GM12878 (cell line): Measurements from ENCODE around the gene LRRC2. TPM values are rescaled to one million over a fixed set of nuclear protein-coding genes. Genes with fewer than 3 reads are reported as not detected.

ENCODE experiments used
- ATAC-seq: fragments of 200-7000 bp; cut with Tn5 transposase; 3 replicates; pipeline ENCODE4 v1.9.1; 2020; ENCODE audit warnings: mild to moderate bottlenecking, moderate library complexity
- BruUV-seq: library from RNA; stranded (reverse); fragments of 400-500 nt; replicated peaks from 2 replicates; lab custom pipeline; 2021; lab: Mats Ljungman, UMichigan
- CTCF ChIA-PET: fragments of 300-600 bp; sonication (Branson Sonifier 250); formaldehyde crosslinking; extraction: SDS; loops from one replicate; lab custom pipeline; 2021; ENCODE audit warnings: inconsistent platforms; lab: Yijun Ruan, JAX
- POLR2A ChIA-PET: fragments of 350-600 bp; formaldehyde crosslinking; extraction: SDS; loops from one replicate; lab custom pipeline; 2021; ENCODE audit warnings: inconsistent platforms; lab: Charles Lee
- RAD21 ChIA-PET: fragments of 300-600 bp; sonication (Branson Sonifier 250); formaldehyde crosslinking; loops from one replicate; lab custom pipeline; 2023; ENCODE audit warnings: antibody characterized with exemption; ENCODE audit not compliant: unreplicated experiment; lab: Charles Lee
- SMC1A ChIA-PET: fragments of 300-600 bp; sonication (Branson Sonifier 250); formaldehyde crosslinking; loops from one replicate; lab custom pipeline; 2023; ENCODE audit not compliant: unreplicated experiment, uncharacterized antibody; lab: Charles Lee
- DNase-seq: peaks from one replicate; pipeline ENCODE4 v3.0.0-alpha.2; 2011; ENCODE audit warnings: low read depth, low spot score
- FAIRE-seq: peaks from 3 replicates; lab custom pipeline; 2011; peaks lifted over from hg19 to GRCh38; lab: Jason Lieb, UNC
- H2AFZ ChIP-seq: 2 replicates; pipeline ENCODE4 v1.6.0; 2011; ENCODE audit warnings: low read depth, low read length, control low read depth; ENCODE audit not compliant: control insufficient read depth
- H3K27ac ChIP-seq: 2 replicates; pipeline ENCODE4 v1.5.1; 2011; ENCODE audit warnings: control low read depth; ENCODE audit not compliant: control insufficient read depth, insufficient read depth
- H3K27me3 ChIP-seq, 2 experiments: replicated peaks in 1 of 2; 2 replicates each; pipeline versions ENCODE4 v1.6.0 to v1.6.1; 2011; ENCODE audit warnings: low read length in 1 of 2; ENCODE audit not compliant: control insufficient read depth in 2 of 2, insufficient read depth in 2 of 2
- H3K36me3 ChIP-seq, 2 experiments: 2 replicates each; pipeline ENCODE4 v1.5.1; 2011; ENCODE audit warnings: low read length in 1 of 2; ENCODE audit not compliant: control insufficient read depth in 2 of 2, insufficient read depth in 2 of 2
- H3K4me1 ChIP-seq: 2 replicates; pipeline ENCODE4 v1.6.1; 2011; ENCODE audit warnings: mild to moderate bottlenecking, low read length, moderate library complexity, mixed read lengths; ENCODE audit not compliant: control insufficient read depth, insufficient read depth
- H3K4me2 ChIP-seq: 2 replicates; pipeline ENCODE4 v1.6.0; 2011; ENCODE audit warnings: control low read depth; ENCODE audit not compliant: control insufficient read depth, insufficient read depth
- H3K4me3 ChIP-seq: fragments of 200-600 bp; sonication (generic); 2 replicates; pipeline ENCODE4 v1.5.1; 2016
- H3K79me2 ChIP-seq: 2 replicates; pipeline ENCODE4 v1.6.0; 2011; ENCODE audit warnings: low read length; ENCODE audit not compliant: control insufficient read depth, insufficient read depth
- H3K9ac ChIP-seq: 2 replicates; pipeline ENCODE4 v1.8.0; 2011; ENCODE audit warnings: low read length, control low read depth, mixed read lengths; ENCODE audit not compliant: control insufficient read depth, insufficient read depth
- H3K9me3 ChIP-seq: replicated peaks from 3 replicates; pipeline ENCODE4 v1.5.1; 2011; ENCODE audit warnings: mild to moderate bottlenecking, low read length; ENCODE audit not compliant: control insufficient read depth, insufficient read depth
- H4K20me1 ChIP-seq: 2 replicates; pipeline ENCODE4 v1.6.0; 2011; ENCODE audit not compliant: control insufficient read depth, insufficient read depth
- ATF3 ChIP-seq: IDR thresholded peaks from 2 replicates; pipeline ENCODE4 v1.6.1; 2011; ENCODE audit warnings: low read depth, mild to moderate bottlenecking, low read length, moderate library complexity, borderline replicate concordance; ENCODE audit errors: extremely low read depth
- BCL3 ChIP-seq: IDR thresholded peaks from 2 replicates; pipeline ENCODE4 v1.6.1; 2011; ENCODE audit warnings: borderline replicate concordance, low read depth, mild to moderate bottlenecking, moderate library complexity, low read length; ENCODE audit not compliant: insufficient read depth, poor library complexity, severe bottlenecking
- CBX5 ChIP-seq: sonication (generic); IDR thresholded peaks from 2 replicates; pipeline ENCODE4 v1.6.1; 2016; ENCODE audit warnings: low read depth, moderate library complexity, mild to moderate bottlenecking, inconsistent platforms
- KAT2A ChIP-seq: conservative IDR thresholded peaks from 2 replicates; pipeline ENCODE4 v1.6.1; 2011; ENCODE audit warnings: low read depth, low read length; ENCODE audit not compliant: control insufficient read depth
- MTA2 ChIP-seq: fragments of 450-650 bp; IDR thresholded peaks from 2 replicates; pipeline ENCODE4 v1.6.1; 2016; ENCODE audit warnings: low read depth, mild to moderate bottlenecking, moderate library complexity
- MYB ChIP-seq: fragments of 150-350 bp; IDR thresholded peaks from 2 replicates; pipeline ENCODE4 v1.6.1; 2014; ENCODE audit warnings: mild to moderate bottlenecking, low read depth, low read length, borderline replicate concordance
- NFIC ChIP-seq: IDR thresholded peaks from 2 replicates; pipeline ENCODE4 v1.6.1; 2012; ENCODE audit warnings: low read depth, mild to moderate bottlenecking, inconsistent platforms, low read length, moderate library complexity
- SIX5 ChIP-seq: IDR thresholded peaks from 2 replicates; pipeline ENCODE4 v1.6.1; 2011; ENCODE audit warnings: mild to moderate bottlenecking, low read depth, low read length, moderate library complexity; ENCODE audit not compliant: severe bottlenecking
- SMAD1 ChIP-seq: fragments of 450-650 bp; IDR thresholded peaks from 2 replicates; pipeline ENCODE4 v1.6.1; 2018; ENCODE audit warnings: mild to moderate bottlenecking, low read depth; ENCODE audit not compliant: partially characterized antibody
- SP1 ChIP-seq: IDR thresholded peaks from one replicate; pipeline ENCODE4 v1.6.1; 2011; ENCODE audit warnings: low read depth, low read length
- ZBED1 ChIP-seq: IDR thresholded peaks from 2 replicates; pipeline ENCODE4 v1.6.1; 2016; ENCODE audit warnings: borderline replicate concordance
- WGBS: methylation state at CpG from one replicate; pipeline ENCODE4 v1.1.6; 2016; ENCODE audit warnings: low lambda C conversion rate; ENCODE audit not compliant: insufficient replicate concordance, insufficient coverage; ENCODE audit errors: missing lambda C conversion rate; 5-methylcytosine and 5-hydroxymethylcytosine counted together
- in situ Hi-C: fragments of 300-500 bp; cut with MboI; formaldehyde crosslinking; loops from 9 replicates; pipeline ENCODE4 v1.14.3; 2018; ENCODE audit warnings: mixed read lengths
- intact Hi-C: fragments of 100-400 bp; cut with micrococcal nuclease; formaldehyde crosslinking; loops from one replicate; pipeline ENCODE4 v1.14.2; 2022; ENCODE audit not compliant: unreplicated experiment
- polyA plus RNA-seq, 11 experiments: library from polyadenylated mRNA; depleted of rRNA in 4 of 11; unstranded in 6 of 11; stranded (reverse) in 5 of 11; fragments of >200 nt; fragmentation: Nextera tagmentation in 4 of 11; fragmentation: Illumina TruSeq in 1 of 11; extraction: Ambion mirVana in 4 of 11; extraction: Trizol in 1 of 11; gene quantifications; 1 replicate in 1 of 11; 2 replicates in 10 of 11; pipeline versions ENCODE4 v1.2.1 to v1.2.3, GENCODE V29; 2011 to 2016; ENCODE audit warnings: inconsistent platforms in 2 of 11, missing spikeins in 2 of 11, low read depth in 1 of 11
- total RNA-seq, 4 experiments: library from RNA; depleted of rRNA in 3 of 4; stranded (reverse); fragments of >200 nt in 3 of 4; fragmentation: Illumina TruSeq in 1 of 4; extraction: Trizol in 1 of 4; gene quantifications; 2 replicates each; pipeline versions ENCODE4 v1.2.1 to v1.2.3, GENCODE V29; 2013 to 2021

Gene LRRC2
- total and polyA plus RNA-seq, 10 of the 15 experiments (the other 5 are each of a cell fraction or from before 2014, with no cell fraction given) = not detected

GRCh38 chr3:46537316-46537715, 28.8 kb downstream of the LRRC2 start:
- ChIA-PET POLR2A (no interaction called here), RAD21 (no interaction called here), CTCF (interaction anchor here (0.6 to 4.6 kb wide), 4 partner anchors 21 to 725 kb away, joined by 3 to 25 read pairs (median 4); no protein-coding TSS in a partner anchor), SMC1A (interaction anchor here (1.0 to 2.0 kb wide), 2 partner anchors 11 to 329 kb away, joined by 4 to 6 read pairs; partner anchors contain the start of gene CCR1)
- H3K27ac ChIP-seq = 0 out of 2 replicates have a peak overlapping the region, but pooled peaks have one; percentile 90
- ATAC-seq (no peak), FAIRE-seq (no peak), DNase-seq (no peak)
- H3K9ac ChIP-seq = no peak overlapping the region
- TF ChIP-seq NFIC = no peak
- TF ChIP-seq SMAD1 = no peak
- TF ChIP-seq SP1 = no peak
- no peak for TF ChIP-seq MYB
- TF ChIP-seq ZBED1 = no peak
- no peak for TF ChIP-seq SIX5
- TF ChIP-seq MTA2 = no peak
- TF ChIP-seq CBX5 = no peak
- no peak for TF ChIP-seq KAT2A
- no peak for TF ChIP-seq ATF3
- TF ChIP-seq BCL3 = no peak
- peaks cover 1% of the 10 kb centered on the region; the same call in 2 of the 3 replicates for H3K9me3 ChIP-seq
- H3K79me2 ChIP-seq = no peaks in the 10 kb centered on the region
- H3K4me1 ChIP-seq = peaks cover 39% of the 10 kb centered on the region
- peak overlapping the region; percentile 92; the same call in 1 of the 2 replicates for H3K4me2 ChIP-seq
- no TSS peak for BruUV-seq
- intact Hi-C loops (loop anchor here (5.0 to 10.0 kb wide), 2 partner anchors 35 to 443 kb away; no protein-coding TSS in a partner anchor), in situ Hi-C loops (no loop called here)
- H2AFZ ChIP-seq = no peak overlapping the region; the same call in 1 of the 2 replicates
- WGBS = 93% methylated on average over 1 of the region's 1 CpG
- no peaks in the 10 kb centered on the region for H3K36me3 ChIP-seq
- no peak overlapping the region for H3K4me3 ChIP-seq
- H3K27me3 ChIP-seq = no peaks in the 10 kb centered on the region
- no peaks in the 10 kb centered on the region for H4K20me1 ChIP-seq
